HG02642 (cell line): ENCODE results near the gene KIAA1217.

Experiments
- ATAC-seq: cut with Tn5 transposase; IDR thresholded peaks from one replicate; pipeline ENCODE4 v1.9.1; 2021; ENCODE audit warnings: mild to moderate bottlenecking; ENCODE audit not compliant: unreplicated experiment, poor library complexity

Gene KIAA1217

DNA sequence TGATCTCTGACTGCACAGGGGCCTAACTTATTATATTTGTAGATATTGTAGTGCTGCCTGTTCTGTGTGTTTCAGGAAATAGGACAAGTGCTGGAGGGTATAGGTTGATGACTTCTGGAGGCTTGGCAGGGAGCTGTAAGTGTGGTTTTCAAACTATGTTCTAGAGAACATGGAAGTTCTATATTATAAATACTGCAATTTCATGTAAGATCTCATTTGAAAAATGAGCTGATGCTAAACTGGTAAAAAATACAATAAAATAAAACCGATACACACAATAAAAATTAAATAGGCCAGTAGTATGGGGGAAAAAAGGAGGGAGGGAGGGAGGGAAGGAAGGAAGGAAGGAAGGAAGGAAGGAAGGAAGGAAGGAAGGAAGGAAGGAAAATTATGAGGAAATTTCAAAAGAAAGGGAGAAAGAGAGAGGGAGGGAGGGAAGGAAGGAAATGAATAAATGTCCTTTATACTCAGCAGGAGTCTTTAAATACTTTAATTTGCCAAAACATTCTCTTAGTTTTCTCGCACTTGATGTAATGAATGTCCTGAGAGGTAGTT, 181.3 kb downstream of the KIAA1217 start:
- no peak for ATAC-seq

DNA sequence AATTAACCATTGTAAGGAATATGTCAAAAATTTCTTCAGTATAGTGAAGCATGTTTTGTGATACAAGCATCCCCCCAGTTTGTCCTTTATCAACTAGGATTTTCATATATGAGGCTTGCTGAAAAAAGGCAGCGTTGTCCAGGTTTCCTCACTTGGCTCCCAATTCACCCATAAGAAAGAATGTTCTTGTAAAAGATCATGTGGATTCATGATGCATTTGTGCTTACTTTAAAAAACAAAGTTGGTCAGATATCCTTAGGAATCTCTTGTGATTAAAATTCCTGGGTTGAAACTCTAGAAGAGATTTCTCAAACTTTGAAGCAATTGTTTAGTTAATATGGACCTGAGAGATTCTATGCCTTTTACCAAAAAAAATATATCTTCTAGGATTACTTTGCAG, 181.8 kb downstream of the KIAA1217 start:
- no peak for ATAC-seq

DNA sequence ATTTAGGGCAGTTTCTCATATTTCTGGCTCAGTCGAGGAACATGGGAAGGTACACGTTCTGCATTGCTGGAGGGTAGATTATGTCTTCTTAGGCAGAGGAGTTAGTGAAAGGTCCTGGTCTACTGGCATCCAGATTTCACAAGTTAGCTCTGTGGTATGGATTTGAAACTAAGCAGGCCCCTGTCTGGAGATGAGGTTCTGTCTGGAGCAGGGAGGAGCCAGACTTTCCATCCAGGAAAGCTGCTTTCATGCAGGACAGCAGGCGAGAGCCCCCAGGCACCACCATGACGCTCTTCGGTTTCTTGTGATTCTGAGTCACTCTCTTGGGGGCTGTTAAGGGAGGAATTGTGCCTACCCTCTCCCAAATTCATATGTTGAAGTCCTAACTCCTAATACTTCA, 184.3 kb downstream of the KIAA1217 start:
- ATAC-seq = no peak

DNA sequence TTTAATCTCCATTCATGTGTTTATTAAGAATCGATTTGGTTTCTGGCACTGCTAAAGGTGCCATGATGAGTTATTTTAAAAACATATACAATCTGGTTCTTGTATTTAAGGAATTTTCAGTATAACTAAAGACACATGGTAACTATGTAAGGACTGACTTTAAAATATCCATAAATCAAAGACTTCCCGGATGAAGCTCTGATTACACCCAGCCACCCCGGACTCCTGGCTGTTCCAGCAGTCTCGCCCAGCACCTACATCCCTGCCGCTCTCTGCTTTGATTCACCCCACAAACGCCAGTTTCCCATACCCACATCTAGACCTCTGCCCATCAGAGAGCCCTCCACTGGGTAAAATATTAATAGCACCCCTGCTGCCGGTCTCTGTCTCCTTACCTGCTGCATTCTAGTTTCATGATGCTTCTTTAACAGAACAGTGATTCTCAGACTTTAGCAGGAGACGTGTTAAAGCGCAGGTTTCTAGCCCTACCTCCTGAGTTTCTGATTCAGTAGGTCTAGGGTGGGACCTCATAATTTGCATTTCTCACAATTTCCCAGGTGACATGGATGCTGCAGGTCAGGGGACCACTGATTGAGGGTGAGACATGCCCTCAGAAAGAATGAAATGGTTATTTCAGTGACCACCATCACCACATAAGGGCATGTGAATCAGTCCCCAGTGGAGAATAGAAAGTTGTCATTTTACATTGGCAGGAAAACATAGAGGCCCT, 185.7 kb downstream of the KIAA1217 start:
- peak; percentile 57 for ATAC-seq

- ATAC-seq = no peak
Measured at GRCh38 chr10:24396396-24396795, 187.5 kb downstream of the KIAA1217 start.

- ATAC-seq = no peak
Measured at GRCh38 chr10:24397662-24398061, 188.7 kb downstream of the KIAA1217 start.

DNA sequence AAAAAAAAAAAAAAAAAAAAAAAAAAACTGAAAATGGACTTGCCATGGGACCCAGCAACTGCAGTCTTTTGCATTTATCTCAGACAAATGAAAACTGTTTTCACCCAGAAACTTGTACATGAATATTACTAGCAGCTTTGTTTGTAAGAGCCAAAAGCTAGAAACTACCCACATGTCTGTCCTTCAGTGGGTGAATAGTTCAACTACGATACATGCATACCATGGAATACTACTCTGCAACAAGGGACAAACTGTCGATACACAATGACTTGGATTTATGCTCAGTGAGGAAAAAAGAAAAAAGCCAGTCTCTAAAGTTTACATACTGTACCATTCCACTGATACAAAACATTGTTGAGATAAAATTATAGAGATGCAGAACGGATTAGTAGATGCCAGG, 195.6 kb downstream of the KIAA1217 start:
- no peak for ATAC-seq

GRCh38 chr10:24405635-24406034, 196.7 kb downstream of the KIAA1217 start:
- no peak for ATAC-seq

DNA sequence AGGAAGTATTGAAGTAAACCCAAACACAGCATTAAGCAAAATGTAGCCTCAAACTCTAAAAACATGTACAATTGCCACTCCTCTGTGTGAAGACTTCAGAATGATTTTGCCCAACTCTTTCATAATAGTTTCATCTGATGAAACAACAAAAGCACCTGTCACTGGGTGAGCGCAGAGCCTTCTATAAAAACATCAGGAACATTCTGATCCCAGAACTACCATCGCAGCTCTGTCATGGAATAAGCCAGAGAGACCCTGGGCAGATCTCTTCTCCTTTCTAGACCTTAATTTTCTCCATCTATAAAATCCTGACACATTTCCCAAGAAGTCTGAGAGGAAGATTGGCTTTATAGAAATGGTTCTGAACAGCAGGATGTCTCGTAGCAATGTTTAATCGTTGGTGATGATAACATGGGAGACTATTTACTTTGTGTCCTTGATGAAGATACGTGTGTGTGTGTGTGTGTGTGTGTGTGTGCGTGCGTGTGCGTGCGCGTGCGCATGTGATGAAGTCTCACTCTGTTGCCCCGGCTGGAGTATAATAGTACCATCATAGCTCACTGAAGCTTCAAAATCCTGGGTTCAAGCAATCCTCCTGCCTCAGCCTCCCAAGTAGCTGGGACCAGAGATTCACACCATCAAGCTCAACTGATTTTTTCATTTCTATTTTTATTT, 198.0 kb downstream of the KIAA1217 start:
- ATAC-seq = no peak

DNA sequence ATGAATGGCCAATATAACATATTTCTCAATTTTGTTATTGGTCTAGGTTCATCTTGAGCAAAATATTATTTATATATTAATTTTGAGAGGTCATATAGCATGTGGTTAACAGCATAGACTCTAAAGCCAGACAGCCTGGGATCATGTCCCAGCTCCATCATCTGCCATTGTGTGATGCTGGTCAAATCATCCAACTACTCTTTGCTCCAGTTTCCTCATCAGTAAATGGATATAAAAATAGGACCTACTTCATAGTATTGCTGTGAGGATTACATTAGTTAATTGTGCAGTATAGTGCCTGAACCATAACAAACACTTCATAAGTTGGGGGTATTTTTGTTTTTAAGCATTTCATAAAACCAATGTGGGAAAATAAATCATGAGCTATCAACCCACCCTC, 199.0 kb downstream of the KIAA1217 start:
- ATAC-seq = no peak

- no peak for ATAC-seq
Measured at GRCh38 chr10:24408365-24408764, 199.4 kb downstream of the KIAA1217 start.

DNA sequence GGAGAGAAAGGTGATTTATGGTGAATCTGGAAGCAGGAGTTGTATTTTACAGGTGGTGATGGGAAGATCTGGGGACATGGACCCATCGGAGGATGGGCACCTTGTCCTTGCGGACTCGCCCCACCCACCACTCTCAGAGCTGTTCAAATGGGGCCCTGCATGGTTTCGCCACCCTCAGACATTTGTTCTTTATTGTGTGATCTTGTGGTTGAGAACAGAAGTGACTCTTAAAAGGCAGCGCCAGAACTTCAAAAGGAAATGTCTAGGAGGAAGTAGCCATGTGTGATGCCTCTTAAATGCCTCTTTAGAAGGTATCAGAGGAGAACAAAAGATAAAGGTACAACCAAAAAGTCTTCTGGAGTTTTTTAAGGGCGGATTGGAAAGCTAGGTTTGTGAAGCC, 205.7 kb downstream of the KIAA1217 start:
- ATAC-seq = no peak

DNA sequence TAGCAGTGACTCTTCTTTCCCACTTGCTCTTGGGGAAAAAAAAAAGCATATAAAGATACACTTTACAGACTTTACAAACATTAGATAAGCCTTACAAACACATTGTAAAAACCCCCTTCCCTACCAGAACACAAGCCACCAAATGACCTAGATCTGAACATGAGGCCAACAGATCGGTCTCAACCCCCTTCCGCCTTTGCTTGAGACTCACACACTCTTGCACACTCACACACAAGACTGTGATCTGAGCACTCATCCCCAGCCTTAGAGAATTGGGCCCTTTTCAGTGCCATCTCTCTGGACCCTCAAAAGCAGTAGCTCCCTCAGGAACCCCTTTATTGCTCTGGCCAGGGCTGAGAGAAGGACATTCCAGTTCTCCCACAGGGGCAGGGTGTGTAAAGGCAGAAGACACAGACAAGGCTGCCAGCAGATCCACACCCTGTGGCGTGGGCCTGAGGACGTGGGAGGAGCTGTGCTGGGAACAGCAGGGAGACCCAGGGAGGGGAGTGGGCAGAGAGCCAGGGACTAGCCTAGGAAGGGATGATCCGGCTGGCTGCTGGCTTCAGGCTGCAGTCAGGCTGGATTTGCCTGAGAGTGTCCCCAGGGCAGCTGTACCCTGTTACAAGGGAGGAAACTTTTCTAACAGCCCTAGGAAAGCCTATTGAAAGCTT, 206.7 kb downstream of the KIAA1217 start:
- no peak for ATAC-seq

DNA sequence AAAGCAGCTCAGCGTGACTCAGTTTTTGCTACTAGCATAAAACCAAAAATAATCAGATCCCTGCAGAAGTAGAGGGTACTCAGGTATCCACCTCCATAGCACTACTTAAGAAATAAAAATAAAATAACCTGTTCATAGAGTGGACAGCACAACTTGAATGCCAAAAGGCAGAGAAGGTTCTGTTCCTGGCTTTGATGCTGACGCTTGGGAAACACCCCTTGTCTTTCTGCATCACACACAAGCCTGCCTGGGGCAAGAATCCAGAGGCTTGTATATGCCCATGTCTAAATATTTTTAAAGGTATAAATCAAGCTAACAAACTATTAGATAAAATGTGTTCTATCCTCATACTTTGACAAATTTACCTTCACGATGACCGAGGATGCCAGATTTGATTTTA, 207.3 kb downstream of the KIAA1217 start:
- no peak for ATAC-seq

DNA sequence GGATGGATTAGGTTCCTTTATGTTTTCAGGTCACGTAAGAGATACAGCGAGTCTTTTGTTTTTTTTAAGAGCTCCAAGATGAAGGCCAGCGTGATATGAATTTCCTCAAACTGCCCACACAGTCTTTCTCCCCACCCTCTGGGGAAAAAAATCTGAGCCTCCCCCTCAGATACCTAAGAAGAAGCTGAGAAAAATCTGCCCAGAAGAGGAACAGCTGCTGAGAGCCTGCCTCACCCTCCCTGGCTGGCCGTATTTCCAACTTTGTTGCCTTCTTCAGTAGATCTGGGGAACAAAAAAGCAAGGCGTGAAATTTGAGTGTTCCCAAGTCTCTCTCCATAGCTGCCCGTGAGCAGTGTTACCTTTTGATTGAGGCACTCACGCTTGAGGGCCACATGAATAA, 208.1 kb downstream of the KIAA1217 start:
- ATAC-seq = no peak

- no peak for ATAC-seq
Measured at GRCh38 chr10:24418532-24418931, 209.6 kb downstream of the KIAA1217 start.

- ATAC-seq = no peak
Measured at GRCh38 chr10:24419066-24419465, 210.1 kb downstream of the KIAA1217 start.

- ATAC-seq = peak; percentile 64
Measured at GRCh38 chr10:24425151-24425550, 216.2 kb downstream of the KIAA1217 start.

DNA sequence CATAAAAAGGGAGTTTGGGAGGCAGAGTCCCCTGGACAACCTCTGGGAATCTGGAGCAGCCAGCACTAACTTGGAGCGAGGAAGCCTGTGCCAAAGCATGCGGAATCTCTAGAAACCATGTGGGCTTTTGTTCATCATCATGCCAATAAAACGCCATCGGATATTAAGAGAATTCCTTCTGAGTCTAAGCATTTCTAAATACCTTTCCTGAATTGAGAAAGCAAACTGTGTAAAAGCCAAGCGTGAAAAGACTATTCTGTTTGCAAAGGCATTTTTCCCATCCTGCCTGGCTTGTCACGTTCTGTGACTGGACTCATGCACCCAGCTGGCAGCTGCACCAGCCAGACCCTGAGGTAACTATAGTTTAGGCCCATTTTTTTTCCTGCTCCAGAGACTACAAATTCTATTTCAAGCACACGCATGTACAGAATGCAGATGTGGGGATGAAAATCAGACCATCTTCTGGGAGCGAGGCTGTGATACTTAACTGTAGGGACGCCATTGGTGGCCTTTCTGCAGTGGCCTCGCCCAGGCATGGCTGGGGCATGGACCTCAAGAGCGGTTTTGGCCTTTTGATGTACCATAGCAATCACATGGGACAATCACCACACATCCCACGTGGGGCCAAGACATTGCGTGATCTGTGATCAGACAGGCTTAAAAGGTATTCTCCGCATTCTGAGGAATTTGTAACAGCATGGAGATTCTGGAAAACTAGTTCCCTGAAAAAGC, 218.9 kb downstream of the KIAA1217 start:
- ATAC-seq = no peak

DNA sequence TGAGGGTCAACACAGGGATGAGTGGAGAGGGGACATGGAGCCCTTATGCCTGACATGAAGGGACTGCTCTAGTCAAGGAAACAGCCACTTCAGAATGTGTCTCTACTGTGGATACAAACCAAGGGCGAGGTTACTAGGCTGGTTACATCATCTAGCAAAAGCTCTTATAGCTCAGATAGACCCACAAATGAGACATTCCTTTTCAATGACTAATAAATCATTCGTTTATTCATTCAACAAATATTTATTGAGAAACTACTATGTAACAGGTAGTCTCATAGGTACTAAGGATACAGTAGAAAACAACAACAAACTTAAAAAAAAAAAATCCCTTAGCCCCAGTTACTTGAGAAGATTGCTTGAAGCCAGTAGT, 219.5 kb downstream of the KIAA1217 start:
- ATAC-seq = no peak

DNA sequence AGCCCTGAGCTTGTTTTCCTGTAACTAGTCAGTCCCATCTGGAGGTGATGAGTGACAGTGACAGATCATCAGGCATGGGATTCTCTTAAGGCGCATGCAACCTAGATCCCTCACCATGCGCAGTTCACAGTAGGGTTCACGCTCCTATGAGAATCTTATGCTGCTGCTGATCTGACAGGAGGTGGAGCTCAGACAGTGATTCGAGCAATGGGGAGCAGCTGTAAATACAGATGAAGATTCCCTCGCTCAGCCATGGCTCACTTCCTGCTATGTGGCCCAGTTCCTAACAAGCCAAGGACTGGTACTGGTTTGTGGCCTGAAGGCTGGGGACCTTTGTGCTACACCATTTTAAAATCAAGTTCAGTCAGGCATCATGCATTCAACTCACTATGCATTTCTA, 221.7 kb downstream of the KIAA1217 start:
- ATAC-seq = no peak
